ENCODE results near the gene PARD3B.

DNA sequence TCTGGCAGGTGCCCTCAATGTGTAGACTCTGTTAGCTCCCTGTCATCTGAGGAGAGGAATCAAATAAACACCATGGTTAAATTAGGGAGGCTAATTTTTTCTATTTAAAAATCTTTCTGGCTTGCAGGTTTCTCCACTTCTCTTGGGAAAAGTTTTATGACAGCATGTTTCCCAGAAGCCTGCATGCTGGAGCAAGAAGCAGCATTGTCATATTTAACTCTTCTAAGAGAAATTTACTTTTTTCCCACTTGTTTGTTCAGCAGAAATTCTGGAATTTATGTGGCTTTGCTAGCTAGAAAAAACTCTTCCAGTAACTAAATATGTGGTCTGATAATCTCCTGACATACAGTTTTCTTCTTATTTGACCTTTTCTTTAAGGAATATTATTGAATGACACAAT lies 230.5 kb downstream of the PARD3B start:
- TF ChIP-seq, protein P1, sequence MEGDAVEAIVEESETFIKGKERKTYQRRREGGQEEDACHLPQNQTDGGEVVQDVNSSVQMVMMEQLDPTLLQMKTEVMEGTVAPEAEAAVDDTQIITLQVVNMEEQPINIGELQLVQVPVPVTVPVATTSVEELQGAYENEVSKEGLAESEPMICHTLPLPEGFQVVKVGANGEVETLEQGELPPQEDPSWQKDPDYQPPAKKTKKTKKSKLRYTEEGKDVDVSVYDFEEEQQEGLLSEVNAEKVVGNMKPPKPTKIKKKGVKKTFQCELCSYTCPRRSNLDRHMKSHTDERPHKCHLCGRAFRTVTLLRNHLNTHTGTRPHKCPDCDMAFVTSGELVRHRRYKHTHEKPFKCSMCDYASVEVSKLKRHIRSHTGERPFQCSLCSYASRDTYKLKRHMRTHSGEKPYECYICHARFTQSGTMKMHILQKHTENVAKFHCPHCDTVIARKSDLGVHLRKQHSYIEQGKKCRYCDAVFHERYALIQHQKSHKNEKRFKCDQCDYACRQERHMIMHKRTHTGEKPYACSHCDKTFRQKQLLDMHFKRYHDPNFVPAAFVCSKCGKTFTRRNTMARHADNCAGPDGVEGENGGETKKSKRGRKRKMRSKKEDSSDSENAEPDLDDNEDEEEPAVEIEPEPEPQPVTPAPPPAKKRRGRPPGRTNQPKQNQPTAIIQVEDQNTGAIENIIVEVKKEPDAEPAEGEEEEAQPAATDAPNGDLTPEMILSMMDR (IDR thresholded peaks at IDR 0.05) = no peak
- no peak for TF ChIP-seq POLR2A (IDR thresholded peaks at IDR 0.05)
